ENCODE measurements around the gene WIPF2. TPM values are rescaled to one million over a fixed set of nuclear protein-coding genes. Genes with fewer than 3 reads are reported as not detected.

WIPF2 gene
- total and polyA plus RNA-seq, 2 experiments from 2014 or later = 7.1 to 21.8 TPM

DNA sequence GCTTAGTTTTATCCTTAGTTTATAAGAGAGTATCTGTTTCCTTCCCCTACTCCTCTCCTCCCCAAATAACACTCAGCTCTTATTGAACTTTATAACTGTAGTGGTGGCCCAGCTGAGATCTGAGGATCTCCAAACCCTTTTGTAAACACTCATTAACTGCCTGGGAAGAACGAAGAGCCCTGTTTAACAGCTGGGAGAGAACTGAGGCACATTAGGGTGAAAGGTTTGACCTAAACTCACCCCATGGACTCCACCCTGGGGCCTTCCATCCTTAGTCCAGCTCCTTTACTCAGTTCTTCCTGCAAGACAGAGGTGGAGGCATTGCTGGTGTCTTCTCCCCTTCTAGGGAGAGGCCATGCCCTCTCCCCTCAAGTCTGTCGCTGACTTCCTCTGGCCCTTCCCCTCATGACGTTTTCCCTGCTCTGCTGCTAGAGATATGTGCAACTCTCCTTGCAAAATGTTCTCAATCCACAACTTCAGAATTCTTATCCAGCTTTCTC, 88.7 kb downstream of the WIPF2 start:
- no peaks in the 10 kb centered on the region for H3K9me3 ChIP-seq (ENCODE audit: low read depth)
- no peak overlapping the region for H3K4me3 ChIP-seq
- no peak overlapping the region for H3K27ac ChIP-seq
- TF ChIP-seq, protein P1, sequence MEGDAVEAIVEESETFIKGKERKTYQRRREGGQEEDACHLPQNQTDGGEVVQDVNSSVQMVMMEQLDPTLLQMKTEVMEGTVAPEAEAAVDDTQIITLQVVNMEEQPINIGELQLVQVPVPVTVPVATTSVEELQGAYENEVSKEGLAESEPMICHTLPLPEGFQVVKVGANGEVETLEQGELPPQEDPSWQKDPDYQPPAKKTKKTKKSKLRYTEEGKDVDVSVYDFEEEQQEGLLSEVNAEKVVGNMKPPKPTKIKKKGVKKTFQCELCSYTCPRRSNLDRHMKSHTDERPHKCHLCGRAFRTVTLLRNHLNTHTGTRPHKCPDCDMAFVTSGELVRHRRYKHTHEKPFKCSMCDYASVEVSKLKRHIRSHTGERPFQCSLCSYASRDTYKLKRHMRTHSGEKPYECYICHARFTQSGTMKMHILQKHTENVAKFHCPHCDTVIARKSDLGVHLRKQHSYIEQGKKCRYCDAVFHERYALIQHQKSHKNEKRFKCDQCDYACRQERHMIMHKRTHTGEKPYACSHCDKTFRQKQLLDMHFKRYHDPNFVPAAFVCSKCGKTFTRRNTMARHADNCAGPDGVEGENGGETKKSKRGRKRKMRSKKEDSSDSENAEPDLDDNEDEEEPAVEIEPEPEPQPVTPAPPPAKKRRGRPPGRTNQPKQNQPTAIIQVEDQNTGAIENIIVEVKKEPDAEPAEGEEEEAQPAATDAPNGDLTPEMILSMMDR (IDR thresholded peaks at IDR 0.05; ENCODE audit: low read depth, low read length) = no peak
- peak in 1 of 2 donors; percentile 67 for DNase-seq (ENCODE audit: low read depth in 1 of 2, low spot score in 1 of 2)
- no peaks in the 10 kb centered on the region for H3K27me3 ChIP-seq
- H3K4me1 ChIP-seq (ENCODE audit: low read depth) = peaks cover 58% of the 10 kb centered on the region
- no peaks in the 10 kb centered on the region for H3K36me3 ChIP-seq

DNA sequence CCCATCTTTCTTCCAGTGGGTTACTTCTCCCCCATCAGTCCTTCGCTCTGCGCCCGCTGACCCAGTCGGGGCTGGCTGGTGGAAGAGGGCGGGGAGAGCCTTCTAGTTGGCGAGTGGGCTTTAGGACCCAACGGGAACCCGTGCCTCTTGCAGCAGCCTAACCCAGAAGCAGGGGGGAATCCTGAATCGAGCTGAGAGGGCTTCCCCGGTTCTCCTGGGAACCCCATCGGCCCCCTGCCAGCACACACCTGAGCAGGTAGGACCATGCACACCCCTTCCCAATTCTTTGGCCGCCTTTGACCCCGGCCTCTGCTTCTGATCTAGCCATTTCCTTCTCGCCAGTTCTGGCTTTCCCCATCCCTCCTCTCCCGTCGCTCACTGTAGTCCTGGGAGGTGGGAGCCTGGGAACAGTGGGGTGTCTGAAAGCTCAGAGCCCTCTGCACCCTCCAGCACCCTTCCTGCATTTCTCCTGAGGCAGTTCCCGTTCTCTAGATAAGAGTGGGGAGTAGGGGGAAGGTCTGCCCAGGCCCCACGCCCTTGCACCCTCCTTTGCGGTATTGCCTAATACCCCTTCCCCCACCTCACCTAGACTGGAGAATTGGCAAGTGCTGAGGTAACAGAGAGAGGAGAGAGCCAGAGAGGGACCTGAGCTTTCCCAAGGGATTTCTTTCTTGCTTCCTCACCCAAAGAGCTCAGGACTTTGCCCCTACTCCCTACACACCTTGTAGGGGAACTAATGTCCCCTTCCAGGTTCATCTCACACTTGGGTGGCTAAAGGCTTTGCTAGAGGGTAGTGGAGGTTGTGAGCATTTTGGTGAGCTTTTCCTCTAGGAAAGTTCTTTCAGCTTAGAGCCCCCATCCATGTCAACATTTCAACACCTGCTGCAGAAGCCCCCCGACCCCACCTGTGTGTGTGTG, 90.2 kb downstream of the WIPF2 start, which contains the start of gene RARA:
Gene RARA (plus strand): TSS at position 150 of the 918 bp plus-strand sequence. CDS start 22,039 bp downstream, outside the sequence.
- H3K36me3 ChIP-seq = no peaks in the 10 kb centered on the region
- H3K27me3 ChIP-seq = no peaks in the 10 kb centered on the region
- DNase-seq (ENCODE audit: low read depth in 1 of 2, low spot score in 1 of 2) = peak; percentile 57 to 68
- H3K4me1 ChIP-seq (ENCODE audit: low read depth) = peaks cover 73% of the 10 kb centered on the region
- peak within 1 kb of the TSS; percentile 97 for H3K4me3 ChIP-seq
- TF ChIP-seq, protein P1 (IDR thresholded peaks at IDR 0.05; ENCODE audit: low read depth, low read length) = no peak
- peak within 1 kb of the TSS; percentile 61 for H3K27ac ChIP-seq
- no peaks in the 10 kb centered on the region for H3K9me3 ChIP-seq (ENCODE audit: low read depth)

DNA sequence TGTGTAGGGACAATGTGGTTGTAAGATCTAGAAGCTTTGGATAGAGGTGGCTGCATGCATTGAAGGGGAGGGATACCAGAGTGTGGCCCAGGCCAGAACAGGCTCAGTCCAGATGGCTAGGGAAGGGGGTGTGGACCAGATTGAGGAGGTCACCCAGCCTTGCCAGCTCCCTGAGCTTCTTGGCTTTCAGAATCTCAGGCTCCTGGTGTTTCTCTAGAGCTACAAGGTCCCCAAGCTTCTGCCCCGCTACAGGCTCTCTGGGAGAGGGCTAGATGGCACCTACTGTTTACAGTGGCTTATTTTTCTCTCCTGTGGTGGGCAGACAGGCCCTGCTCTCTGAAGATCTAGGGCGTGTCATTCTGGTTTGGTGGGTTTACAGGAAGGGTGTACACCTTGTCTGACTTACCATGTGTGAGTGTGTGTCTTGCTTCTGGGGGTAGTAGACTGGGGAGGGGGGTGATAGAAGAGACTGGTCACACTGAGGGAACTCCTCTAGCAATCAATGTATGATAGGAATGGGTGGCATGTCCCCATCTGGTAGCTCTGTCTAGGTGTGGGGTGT, 90.9 kb downstream of the WIPF2 start:
- H3K9me3 ChIP-seq (ENCODE audit: low read depth) = no peaks in the 10 kb centered on the region
- DNase-seq (ENCODE audit: low read depth in 1 of 2, low spot score in 1 of 2) = no peak
- H3K27me3 ChIP-seq = no peaks in the 10 kb centered on the region
- H3K4me3 ChIP-seq = peak overlapping the region; percentile 97
- no peaks in the 10 kb centered on the region for H3K36me3 ChIP-seq
- TF ChIP-seq, protein P1 (IDR thresholded peaks at IDR 0.05; ENCODE audit: low read depth, low read length) = no peak
- peaks cover 78% of the 10 kb centered on the region for H3K4me1 ChIP-seq (ENCODE audit: low read depth)
- H3K27ac ChIP-seq = peak overlapping the region; percentile 61

DNA sequence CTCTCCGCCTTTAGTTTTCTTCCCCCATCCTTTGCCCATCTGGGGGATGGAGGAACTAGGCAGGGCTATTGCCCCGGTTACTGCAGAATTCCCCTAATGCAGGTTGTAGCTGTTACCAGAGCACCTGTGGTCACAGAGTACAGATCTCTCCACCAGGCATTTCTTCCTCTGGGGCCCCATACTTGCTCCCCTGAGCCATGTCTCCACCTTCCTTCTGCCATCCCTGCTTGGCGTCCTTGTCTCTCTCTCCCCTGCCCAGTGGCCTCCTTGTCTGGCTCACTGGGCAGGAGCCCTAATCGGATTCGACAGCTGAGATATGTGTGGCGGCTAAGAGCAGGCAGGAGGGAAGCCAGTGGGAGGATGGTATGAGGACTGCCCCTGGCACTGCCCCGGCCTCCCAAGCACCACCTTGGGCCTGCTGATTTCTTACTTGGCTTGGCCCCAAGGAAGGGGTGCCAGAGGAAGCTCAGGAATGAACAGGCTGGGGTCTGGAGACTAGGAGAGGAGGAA, 91.8 kb downstream of the WIPF2 start:
- no peaks in the 10 kb centered on the region for H3K27me3 ChIP-seq
- no peaks in the 10 kb centered on the region for H3K9me3 ChIP-seq (ENCODE audit: low read depth)
- peak overlapping the region; percentile 97 for H3K4me3 ChIP-seq
- H3K36me3 ChIP-seq = no peaks in the 10 kb centered on the region
- H3K4me1 ChIP-seq (ENCODE audit: low read depth) = peaks cover 87% of the 10 kb centered on the region
- no peak for DNase-seq (ENCODE audit: low read depth in 1 of 2, low spot score in 1 of 2)
- TF ChIP-seq, protein P1 (IDR thresholded peaks at IDR 0.05; ENCODE audit: low read depth, low read length) = no peak
- H3K27ac ChIP-seq = peak overlapping the region; percentile 47

DNA sequence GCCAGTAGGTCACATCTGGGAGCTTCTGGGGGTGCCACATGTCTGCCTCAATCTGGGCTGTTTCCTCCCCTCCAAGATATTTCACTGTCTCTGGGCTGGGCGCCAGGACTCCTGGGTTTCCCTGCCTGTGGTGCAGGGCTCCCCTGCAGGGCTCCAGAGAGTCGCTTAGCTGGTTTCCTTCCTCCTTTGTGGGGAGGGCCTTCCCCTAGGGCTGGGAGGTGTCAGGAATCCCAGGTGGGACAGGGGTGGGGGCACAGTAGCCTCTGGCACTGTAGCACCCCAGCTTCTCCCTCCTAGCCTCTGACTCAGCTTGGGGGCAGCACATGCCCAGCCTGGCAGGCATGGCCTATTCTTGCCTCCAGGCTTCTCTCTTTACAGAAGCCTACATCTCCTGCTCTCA, 92.5 kb downstream of the WIPF2 start:
- H3K27ac ChIP-seq = peak overlapping the region; percentile 79
- no peak for DNase-seq (ENCODE audit: low read depth in 1 of 2, low spot score in 1 of 2)
- peak overlapping the region; percentile 2 for H3K4me3 ChIP-seq
- TF ChIP-seq, protein P1 (IDR thresholded peaks at IDR 0.05; ENCODE audit: low read depth, low read length) = no peak
- H3K9me3 ChIP-seq (ENCODE audit: low read depth) = no peaks in the 10 kb centered on the region
- H3K4me1 ChIP-seq (ENCODE audit: low read depth) = peaks cover 86% of the 10 kb centered on the region
- no peaks in the 10 kb centered on the region for H3K36me3 ChIP-seq
- no peaks in the 10 kb centered on the region for H3K27me3 ChIP-seq
